ENCODE measurements around the gene TSHZ1. TPM values are rescaled to one million over a fixed set of nuclear protein-coding genes. Genes with fewer than 3 reads are reported as not detected.

Gene TSHZ1
- total and polyA plus RNA-seq, 2 experiments from 2014 or later: 0.23 to 0.38 TPM

DNA sequence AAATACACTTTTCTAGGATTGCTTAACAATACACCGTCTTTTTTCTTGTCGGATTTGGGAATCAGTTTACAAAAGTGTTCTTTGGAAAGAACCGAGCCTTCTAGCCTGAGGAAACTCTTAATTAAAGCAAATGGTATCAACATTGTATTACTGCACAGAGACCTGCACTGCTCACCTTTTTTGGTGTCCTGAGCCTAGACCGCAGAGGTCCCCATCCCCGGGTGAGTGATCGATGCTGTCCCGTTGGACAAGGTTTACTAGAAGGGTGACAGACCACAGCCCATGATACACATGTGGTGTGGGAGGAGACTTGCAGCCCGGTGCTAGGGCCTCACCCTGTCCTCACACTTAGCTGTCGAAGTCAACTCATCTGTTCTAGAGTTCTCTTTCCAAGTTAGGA, 55.3 kb downstream of the TSHZ1 start (continued):
- TF ChIP-seq CTCF (conservative IDR thresholded peaks at IDR 0.05; ENCODE audit: low read depth in 2 of 2): no peak
- no peak for TF ChIP-seq ZNF462 (CRISPR knock-in tag; IDR thresholded peaks at IDR 0.05)
- no peak for TF ChIP-seq POLR2AphosphoS5 (IDR thresholded peaks at IDR 0.05; ENCODE audit: low read depth)

DNA sequence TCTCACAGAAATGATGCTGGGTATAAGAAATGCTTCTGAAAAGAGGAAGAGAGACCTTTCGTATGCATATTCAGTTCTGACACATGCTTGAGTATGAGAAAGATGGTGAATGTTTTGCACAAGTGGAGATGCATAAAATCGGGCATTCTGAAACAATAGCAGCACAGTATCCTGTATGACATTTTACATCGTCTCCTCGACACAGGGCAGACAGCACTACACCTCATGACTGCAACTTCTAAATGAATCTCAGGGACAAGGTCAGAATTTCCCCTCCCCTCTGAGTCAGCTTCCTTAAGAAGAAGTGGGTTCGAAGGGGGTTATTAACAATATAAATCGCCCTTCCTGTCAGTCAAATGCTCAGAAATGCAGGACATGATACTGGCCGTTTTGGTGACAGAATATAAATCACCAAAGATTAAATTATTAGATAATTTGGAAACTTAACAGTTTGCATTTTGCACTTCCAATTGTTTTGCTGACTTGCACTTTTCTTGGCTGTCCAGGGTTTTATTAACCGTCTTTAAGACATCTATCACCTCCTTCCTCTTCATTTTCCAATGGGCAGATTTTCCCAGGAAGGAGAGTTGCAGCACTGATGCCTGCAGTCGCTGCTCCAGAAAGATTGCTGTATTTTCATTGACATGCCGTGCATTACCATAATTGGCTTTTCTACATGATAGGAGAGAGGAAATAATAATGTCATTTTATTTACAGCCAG, 57.2 kb downstream of the TSHZ1 start:
- Histone ChIP-seq H3K79me2 (replicated peaks; ENCODE audit: insufficient read depth) (no peaks in the 10 kb centered on the region), H3K4me1 (ENCODE audit: insufficient read depth) (peaks cover 13% of the 10 kb centered on the region), H2AFZ (0 out of 2 replicates have a peak overlapping the region, but pooled peaks have one; percentile 10), H3K27ac (ENCODE audit: low read depth) (no peak overlapping the region), H4K20me1 (replicated peaks; ENCODE audit: insufficient read depth) (no peaks in the 10 kb centered on the region), H3F3A (replicated peaks; ENCODE audit: low read depth) (no peaks in the 10 kb centered on the region), H3K4me3 (no peak overlapping the region), H3K27me3 (ENCODE audit: insufficient read depth) (no peaks in the 10 kb centered on the region), H3K9me2 (ENCODE audit: insufficient read depth) (no peaks in the 10 kb centered on the region), H3K36me3 (ENCODE audit: insufficient read depth) (no peaks in the 10 kb centered on the region), H3K4me2 (no peak overlapping the region)
- no peak overlapping the region for H3K4me3 Mint-ChIP-seq
- H3K36me3 Mint-ChIP-seq (ENCODE audit: low read depth): no peaks in the 10 kb centered on the region
- H3K9me3 Mint-ChIP-seq: no peaks in the 10 kb centered on the region
- H3K4me1 Mint-ChIP-seq: peaks cover 28% of the 10 kb centered on the region; the same call in 2 of the 3 replicates
- no peak overlapping the region for H3K27ac Mint-ChIP-seq
- no peak for DNase-seq (ENCODE audit: low spot score)
- ATAC-seq: no peak
- H3K27me3 Mint-ChIP-seq (ENCODE audit: insufficient read depth, low read depth, poor library complexity): peaks cover 2% of the 10 kb centered on the region
- TF ChIP-seq ZNF462 (CRISPR knock-in tag; IDR thresholded peaks at IDR 0.05) (no peak), ZNF331 (CRISPR knock-in tag; IDR thresholded peaks at IDR 0.05; ENCODE audit: low read depth) (no peak)

All from GM23338 (cell line).